ENCODE data around the gene PXMP4.
A peak's percentile ranks its signal among the peaks of the same experiment; 100 is the strongest.

PXMP4 gene

DNA sequence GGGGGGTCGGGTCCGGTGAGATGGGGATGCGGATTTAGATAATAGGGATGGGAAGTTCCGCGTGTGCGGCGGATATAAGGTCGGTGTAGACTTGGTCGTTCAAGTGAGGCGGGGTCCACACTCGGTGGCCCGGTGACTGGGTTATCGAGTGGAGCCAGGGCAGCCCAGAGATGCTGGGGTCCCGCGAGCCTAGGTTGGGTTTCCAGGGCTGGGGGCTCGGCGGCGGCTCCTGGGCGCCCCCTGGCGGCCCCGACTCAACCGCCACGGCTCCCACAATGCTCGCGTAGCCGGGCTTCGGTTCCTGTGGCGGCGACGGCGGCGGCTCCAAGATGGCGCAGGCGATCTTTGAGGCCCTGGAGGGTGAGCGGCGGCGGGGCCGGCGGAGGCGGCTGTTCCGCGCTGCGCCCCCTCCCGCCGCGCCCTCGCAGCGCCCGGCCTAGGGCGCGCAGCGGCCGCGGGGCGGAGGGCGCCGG, 11.6 kb upstream of the PXMP4 start, which contains the start of gene ZNF341:
ZNF341 (plus strand) TSS at position 304 of the 473 bp plus-strand sequence; CDS start at position 330, 26 bp downstream.
- peak; percentile 84 for DNase-seq (ENCODE audit: low read depth)

DNA sequence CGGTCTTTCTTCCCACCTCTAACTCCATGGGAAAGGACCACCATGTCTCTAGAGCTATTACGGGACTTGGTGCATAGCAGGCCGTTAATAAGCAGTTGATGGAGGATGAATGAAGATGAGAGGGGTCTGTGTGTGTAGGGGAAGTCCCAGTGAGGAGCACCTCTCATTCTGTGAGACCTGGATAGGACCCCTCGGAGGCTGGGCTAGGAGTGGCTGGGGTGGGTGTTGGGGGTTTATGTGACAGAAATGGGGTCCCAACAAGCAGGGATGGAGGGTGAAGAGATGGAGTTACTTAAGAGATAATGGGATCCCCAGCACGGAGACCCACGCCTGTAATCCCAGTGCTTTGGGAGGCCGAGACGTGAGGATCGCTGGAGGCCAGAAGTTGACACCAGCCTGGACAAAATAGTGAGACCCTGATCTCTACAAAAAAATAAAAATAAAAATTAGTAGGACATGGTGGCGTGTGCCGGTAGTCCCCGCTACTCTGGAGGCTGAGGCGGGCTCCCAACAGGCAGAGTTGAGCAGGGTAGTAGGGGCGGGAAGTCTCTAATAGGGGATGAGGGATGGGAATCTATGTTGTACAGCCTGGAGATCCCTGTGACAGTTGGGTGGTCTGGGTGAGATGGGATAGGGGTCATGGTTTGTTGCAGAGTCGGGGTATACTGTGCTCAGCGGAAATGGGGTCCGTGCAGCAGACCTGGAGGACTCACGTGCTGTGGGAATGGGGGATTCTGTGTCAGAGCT, 11.0 kb upstream of the PXMP4 start:
- no peak for DNase-seq (ENCODE audit: low read depth)

DNA sequence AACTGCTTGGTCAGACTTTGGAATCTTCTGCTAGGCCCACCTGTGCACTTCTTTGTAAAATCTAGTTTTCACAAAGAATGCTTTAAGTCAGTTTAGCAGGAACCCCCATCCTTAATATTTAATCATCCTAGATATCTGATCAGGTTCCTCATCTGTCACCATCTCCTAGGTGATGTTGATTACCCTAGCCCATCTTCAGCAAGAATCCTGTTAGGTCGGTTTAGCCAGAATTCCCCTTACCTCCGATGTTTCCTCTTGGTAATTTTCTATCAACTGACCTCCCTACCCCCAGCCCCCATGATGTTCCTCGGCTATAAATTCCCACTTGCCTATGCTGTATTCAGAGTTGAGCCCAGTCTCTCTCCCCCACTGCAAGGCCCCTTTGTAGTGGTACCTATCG, 9.0 kb upstream of the PXMP4 start:
- no peak for DNase-seq (ENCODE audit: low read depth)

DNA sequence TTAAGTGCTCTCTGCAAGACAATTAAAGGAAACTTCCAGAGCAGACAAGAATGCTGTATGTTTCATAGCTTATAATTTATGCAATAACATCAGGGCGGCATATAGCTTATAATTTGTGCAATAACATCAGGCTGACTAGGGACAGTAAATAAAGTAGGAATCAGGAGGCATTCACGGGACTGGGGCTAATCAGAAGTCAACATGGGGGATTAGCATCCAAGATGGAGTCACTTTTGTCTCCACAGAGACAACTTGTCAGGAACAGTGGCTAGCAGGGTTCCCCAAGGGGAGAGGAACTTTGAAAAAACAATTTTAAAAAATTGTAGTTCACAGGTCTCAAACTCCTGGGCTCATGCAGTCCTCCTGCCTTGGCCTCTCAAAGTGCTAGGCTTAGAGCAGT, 8.4 kb upstream of the PXMP4 start:
- no peak for DNase-seq (ENCODE audit: low read depth)

DNA sequence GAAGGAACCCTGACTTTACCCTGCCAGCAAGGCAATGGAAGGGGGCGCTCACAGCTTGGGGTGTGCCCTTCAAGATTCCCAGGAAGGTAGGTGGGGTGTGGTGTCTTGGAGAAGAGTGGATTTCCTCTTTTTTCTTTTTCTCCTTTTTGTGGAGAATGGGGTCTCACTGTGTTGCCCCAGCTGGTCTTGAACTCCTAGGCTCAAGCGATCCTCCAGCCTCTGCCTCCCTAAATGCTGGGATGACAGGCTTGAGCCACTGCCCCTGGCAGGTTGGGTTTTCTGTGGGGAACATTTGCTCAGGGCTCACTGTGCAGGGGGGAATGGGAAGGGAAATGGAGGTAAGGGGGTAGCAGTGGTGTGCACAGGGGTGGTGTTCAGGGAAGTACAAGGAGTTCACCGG, 7.7 kb upstream of the PXMP4 start:
- no peak for DNase-seq (ENCODE audit: low read depth)

DNA sequence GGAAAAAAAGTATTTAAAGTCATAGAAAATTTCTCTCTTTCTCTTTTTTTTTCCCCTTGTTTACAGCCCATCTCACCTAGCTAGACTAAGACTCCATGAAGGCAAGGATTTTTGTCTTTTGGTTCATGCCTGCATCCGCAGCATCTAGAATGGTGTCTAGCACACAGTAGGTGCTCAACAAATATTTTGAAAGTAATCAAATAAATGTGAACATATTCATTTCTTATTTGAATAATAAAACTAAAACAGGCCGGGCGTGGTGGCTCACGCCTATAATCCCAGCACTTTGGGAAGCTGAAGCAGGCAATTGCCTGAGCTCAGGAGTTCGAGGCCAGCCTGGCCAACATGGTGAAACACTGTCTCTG, 7.0 kb upstream of the PXMP4 start:
- no peak for DNase-seq (ENCODE audit: low read depth)

DNA sequence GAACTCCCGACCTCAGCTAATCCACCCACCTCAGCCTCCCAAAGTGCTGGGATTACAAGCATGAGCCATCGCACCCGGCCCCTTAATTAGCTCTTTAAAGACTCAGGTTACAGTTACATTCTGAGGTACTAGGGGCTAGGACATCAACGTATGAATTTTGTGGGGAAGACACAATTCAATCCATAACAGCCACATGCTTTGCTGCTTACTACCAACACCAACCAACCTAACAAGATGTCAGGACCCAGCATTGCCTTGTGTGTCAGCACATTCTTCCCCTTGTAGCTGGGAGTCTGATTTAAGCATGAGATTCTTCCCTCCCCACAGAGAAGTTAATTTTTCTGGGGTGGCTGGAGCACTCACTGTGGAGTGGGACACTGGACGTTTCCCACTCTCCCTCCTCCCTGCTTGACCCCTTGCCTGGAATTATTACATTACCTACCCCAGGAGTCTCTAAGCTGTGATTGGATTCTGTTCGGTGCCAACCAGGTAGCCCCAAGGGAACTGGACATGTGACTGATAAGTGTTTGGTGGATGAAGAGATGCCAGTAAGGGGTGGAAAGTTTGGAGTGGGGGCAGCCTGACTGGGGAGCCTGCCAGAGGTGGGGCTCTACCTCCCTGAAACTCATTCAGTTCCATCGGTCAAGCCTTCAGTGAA, 5.6 kb upstream of the PXMP4 start:
- no peak for DNase-seq (ENCODE audit: low read depth)

DNA sequence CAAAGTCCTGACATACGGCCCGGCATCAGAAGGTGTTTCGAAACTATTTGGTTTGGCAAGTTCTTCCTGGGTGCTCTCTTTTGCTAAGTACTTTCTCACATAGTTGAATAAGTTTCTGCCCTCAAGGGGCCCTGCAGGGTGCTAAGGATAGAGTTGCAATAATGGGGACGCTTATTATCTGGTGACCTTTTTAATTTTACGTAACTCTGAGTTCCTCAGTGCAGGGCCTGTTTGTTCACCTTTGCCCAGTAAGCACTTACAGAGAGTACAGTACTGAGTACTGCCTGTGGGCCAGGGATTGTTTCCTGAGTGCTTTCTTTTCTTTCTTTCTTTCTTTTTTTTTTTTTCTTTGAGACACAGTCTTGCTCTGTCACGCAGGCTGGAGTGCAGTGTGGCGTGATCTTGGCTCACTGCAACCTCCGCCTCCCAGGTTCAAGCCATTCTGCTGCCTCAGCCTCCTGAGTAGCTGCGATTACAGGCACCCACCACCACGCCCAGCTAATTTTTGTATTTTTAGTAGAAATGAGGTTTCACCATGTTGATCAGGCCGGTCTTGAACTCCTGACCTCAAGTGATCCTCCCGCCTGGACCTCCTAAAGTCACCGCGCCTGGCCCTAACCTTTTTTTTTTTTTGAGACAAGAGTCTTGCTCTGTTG, 4.5 kb upstream of the PXMP4 start:
- no peak for DNase-seq (ENCODE audit: low read depth)

DNA sequence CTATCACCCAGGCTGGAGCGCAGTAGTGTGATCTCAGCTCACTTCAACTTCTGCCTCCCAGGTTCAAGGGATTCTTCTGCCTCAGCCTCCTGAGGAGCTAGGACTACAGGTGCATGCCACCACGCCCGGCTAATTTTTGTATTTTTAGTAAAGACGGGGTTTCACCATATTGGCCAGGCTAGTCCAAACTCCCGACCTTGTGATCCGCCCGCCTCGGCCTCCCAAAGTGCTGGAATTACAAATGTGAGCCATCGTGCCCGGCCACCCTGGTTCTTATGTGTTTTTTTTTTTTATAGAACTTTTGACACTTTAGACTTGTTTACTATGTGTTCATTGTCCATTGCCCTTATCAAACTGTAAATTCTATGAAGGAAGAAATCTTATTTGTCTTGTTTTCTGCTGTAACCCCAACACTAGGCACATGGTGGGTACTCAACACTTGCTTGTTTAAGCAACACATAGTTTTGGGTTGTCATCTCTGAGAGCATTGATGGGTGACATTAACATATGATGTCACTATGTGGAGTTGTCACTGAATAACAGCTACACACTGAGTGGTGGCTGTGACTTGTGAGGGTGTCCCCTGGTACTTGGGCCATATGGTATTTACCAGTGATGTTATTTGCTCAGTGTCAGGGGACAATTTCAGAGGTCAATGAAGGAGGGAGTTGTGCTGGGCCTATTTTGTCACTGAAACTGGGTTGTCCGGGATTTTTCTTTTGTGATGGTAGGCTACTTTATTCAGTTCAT, 1.5 kb upstream of the PXMP4 start:
- DNase-seq (ENCODE audit: low read depth) = no peak

DNA sequence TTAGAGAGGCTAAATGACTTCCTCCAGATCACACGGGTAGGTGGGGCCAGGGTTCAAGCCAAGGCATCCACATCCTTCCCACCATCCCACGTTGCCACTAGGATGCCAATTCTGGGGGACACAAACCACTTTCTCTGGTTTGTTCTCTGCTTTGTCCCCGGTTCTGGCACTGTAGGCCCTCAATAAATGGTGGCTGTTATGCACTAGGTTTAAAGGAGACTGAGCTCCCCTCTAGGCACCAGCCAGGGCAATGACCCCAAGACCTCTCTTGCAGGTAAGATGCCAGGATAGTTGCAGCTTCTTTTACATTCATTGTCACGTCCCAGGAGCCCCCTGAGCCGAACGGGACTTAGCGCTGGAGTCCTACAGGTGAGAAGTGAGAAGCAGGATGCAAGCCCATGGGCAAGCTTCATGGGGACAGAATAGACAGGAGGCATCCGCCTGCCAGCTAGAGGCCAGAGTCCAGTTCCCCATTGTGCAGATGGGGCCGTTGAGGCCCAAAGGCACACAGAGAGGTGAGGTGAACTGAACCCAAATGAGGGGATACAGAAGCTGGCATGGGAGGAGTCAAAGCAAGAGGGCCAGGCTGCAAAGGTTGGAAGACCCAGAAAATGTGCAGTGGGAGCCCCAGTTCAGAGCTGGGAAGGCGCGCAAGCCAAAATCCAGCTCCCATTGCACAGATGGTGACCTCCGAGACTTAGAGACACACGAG, 677 bp downstream of the PXMP4 start:
- no peak for DNase-seq (ENCODE audit: low read depth)

DNA sequence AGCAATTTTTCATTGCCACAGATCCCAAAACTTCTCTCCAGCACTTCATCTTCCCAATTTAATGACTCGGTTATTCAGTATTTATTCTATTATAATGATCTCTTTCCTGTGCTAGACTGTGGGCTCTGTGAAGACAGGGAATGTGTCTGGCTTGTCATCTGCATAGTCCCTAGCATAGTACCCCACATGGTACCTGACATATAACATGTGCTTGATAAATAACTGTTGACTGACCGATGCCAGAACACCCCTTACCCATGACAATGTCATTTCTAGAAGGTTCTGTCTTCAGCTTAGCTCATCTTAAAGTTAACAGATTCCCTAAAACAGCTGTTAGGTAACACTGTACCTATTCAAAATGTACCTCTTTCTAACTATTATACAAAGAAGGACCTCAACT, 3.6 kb downstream of the PXMP4 start:
- DNase-seq (ENCODE audit: low read depth) = no peak

DNA sequence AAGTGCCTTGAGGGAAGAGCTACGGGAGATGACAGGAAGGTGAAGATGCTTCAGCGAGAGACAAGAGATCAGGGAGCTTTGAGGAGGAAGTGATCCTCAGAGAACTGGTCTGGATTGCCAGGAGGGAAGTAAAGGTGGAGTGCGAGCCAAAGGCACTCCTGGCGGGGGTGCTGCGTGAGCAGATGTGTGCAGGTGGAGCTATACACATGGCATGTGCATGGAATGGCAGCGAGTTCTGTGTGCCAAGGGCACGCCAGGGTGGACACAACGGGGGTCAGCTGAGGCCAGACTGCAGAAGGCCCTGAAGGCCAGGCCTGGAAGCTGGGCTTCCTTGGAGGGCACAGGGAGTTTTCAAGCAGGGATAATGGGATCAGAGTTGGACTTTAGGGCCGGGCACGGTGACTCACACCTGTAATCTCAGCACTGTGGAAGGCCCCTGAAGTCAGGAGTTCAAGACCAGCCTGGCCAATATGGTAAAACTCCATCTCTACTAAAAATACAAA, 6.2 kb downstream of the PXMP4 start:
- no peak for DNase-seq (ENCODE audit: low read depth)

DNA sequence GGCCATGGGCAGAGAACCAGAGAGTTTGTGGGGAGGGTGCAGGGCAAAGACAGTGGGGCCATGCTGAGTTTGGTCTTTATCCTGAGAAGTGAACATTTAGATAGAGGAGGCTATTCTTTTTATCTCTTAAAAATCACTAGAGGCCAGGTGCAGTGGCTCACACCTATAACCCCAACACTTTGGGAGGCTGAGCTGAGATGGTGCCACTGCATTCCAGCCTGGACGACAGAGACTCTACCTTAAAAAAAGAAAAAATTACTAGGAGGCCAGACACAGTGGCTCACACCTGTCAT, 8.7 kb downstream of the PXMP4 start:
- no peak for DNase-seq (ENCODE audit: low read depth)

DNA sequence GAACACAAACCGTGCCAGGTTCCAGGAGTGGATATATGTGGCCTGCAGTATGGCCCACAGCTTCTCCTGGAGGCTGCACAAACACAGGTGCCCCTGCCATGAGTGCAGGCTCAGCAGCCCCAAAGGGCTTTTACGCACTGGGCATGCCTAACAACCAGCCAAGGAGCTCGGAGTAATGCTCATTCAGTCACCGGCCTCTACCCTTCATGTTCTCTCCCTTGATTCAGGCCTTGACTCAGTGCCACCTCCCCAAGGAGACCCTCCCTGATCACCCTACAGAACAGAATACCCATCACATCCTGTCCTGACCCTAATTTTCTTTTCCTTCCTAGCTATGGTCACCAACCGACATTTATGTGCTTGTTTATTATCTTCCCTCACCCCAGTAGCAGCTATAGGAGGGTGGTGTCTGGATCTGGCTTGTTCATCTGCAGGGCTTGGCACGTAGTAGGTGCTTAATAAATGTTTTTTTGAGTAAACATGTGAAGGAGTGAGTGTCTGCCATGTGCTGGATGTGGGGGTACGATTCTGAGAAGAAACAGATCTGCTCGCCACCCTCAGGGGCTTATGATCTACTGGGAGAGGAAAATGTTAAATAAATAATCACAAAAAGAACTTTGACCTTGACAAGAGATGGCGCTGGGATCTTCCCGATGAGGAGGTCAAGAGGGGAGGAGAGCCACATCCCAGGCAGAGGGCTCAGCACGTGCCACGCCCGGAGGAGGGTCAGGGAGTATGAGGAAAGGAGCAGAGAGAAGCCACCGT, 9.2 kb downstream of the PXMP4 start:
- DNase-seq (ENCODE audit: low read depth) = no peak

DNA sequence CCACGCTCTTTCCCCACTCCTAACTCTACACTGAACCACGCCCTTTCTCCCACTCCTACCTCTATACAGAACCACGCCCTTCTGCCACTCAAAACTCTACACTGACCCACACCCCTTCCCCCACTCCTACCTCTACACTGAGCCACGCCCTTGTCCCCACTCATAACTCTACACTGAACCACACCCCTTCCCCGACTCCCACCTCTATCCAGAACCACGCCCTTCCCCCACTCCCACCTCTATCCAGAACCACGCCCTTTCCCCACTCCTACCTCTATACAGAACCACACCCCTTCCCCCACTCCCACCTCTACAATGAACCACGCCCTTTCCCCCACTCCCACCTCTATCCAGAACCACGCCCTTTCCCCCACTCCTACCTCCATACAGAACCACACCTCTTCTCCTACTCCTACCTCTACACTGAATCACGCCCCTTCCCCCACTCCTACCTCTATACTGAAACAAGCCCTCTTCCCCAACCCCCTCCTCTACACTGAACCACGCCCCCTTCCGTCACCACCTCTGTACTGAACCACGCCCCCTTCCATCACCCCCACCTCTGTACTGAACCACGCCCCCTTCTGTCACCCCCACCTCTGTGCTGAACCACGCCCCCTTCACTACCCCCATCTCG, 10.1 kb downstream of the PXMP4 start:
- no peak for DNase-seq (ENCODE audit: low read depth)

DNA sequence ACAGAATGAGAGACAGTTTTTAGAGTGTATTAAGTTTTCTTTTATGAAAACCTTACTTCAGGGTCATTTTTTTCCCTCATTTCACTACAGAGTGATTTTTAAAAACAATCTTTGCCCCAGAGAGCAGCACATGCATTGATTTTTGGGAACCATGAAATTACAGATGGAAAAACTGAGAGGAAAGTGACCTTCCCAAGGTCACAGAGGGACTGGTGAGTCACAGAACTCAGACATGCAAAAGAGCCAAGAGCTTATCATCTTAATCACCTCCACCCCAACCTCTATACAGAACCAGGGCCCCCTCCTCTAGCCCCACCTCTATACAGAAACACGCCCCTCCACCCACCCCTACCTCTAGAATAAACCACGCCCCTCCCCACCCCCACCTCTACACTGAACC, 10.7 kb downstream of the PXMP4 start:
- DNase-seq (ENCODE audit: low read depth) = no peak

DNA sequence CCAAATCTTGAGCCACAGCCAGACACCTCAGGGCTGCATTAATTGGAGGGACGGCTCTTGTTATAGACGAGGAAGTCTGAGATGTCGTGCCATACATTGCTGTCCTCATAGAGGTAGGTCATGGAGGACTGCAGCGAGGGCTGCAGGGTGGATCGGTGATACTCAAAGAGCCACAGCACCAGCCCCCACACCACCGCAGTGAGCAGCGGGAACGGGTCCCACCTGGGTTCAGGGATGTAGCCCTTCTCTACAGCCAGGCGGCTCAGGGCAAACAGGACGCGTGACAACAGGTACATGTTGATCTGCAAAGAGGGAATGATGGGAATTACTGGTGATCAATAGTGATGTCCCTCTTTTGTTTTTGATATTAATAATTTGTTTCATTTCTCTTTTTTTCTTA, 12.4 kb downstream of the PXMP4 start:
- no peak for DNase-seq (ENCODE audit: low read depth)

DNA sequence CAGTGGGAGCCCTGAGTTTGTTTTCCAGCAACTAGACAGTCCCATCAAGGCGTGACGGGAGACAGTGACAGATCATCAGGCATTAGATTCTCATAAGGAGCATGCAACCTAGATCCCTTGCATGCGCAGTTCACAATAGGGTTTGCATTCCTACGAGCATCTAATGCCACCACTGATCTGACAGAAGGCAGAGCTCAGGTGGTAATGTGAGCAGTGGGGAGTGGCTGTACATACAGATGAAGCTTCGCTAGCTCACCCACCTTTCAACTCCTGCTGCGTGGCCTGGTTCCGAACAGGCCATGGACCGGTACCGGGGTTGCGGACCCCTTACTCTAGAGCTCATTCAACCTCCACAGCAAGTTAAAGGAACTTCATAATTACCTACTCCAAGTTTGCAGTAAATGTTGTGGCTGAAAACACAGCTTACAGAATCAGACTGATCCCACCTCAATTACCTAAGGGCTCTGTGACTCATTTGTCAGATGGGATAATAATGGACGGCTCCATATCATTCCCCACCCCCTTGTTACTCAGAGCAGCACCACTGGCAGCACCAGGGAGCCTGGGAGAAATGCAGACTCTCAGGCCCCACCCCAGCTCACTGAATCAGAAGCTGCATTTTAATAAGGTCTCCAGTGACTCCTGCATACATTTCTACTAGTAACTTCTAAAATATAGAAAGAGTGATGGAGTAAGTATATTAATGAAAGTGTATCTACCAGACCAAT, 15.7 kb downstream of the PXMP4 start:
- DNase-seq (ENCODE audit: low read depth) = no peak

DNA sequence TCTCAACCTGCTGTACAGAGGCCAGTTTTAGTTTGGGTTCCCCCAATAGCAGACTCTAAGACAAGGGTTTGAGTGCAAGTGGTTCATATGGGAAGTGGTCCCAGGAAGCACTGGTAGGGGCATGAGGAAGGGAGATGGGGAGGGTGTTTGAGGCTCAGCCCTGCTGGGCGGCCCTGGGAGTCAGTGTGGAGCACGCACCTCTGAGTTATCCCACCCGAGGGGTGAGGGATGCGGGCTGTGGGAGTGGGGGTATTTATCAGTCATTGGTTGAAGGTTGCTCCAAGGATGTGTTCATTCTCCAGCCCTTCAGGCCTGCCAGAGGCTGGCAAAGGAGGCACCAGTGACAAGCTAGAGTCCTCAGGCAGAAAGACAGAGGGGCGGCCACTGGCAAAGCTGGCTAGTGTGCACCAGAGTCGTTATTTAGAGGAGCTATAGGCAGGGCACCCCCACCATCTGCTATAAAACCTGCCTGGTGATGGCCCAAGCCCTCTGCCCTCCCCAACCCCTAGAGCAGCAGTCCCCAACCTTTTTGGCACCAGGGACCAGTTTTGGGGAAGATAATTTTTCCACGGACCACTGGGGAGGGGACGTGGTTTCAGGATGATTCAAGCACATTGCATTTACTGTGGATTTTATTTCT, 16.5 kb downstream of the PXMP4 start:
- DNase-seq (ENCODE audit: low read depth) = no peak

Data from activated T-helper 1 cell treated with Interleukin-2 at 50 U/mL for 16 hours (primary cell).